MCF 10A (cell line): ENCODE data around the gene PTCD3. TPM values are rescaled to one million over a fixed set of nuclear protein-coding genes. Genes with fewer than 3 reads are reported as not detected.

Experiments
- BruUV-seq: library from RNA; stranded (reverse); fragments of 400-500 nt; replicated peaks from 2 replicates; lab custom pipeline; 2021; lab: Mats Ljungman, UMichigan
- CTCF ChIA-PET: fragments of 300-600 bp; sonication (Branson Sonifier 250); formaldehyde crosslinking; extraction: SDS; loops from one replicate; lab custom pipeline; 2021; ENCODE audit warnings: antibody characterized with exemption, inconsistent platforms; lab: Yijun Ruan, JAX
- POLR2A ChIA-PET: fragments of 300-600, 350-650 bp; sonication (Branson Sonifier 250); formaldehyde crosslinking; extraction: SDS; loops from one replicate; lab custom pipeline; 2020; ENCODE audit warnings: antibody characterized with exemption, inconsistent platforms; lab: Yijun Ruan, JAX
- DNase-seq: peaks from one replicate; pipeline ENCODE4 v3.0.0-alpha.2; 2018; ENCODE audit not compliant: unreplicated experiment
- H3K27ac Mint-ChIP-seq: one replicate; pipeline ENCODE4 v1.8.0; 2022; ENCODE audit warnings: mild to moderate bottlenecking, low read depth, mixed read lengths; ENCODE audit not compliant: unreplicated experiment
- H3K27me3 Mint-ChIP-seq: one replicate; pipeline ENCODE4 v1.8.0; 2022; ENCODE audit warnings: mixed read lengths; ENCODE audit not compliant: insufficient read depth, unreplicated experiment
- H3K36me3 Mint-ChIP-seq: one replicate; pipeline ENCODE4 v1.8.0; 2022; ENCODE audit warnings: mild to moderate bottlenecking, moderate library complexity, mixed read lengths; ENCODE audit not compliant: insufficient read depth, unreplicated experiment
- H3K4me1 Mint-ChIP-seq: one replicate; pipeline ENCODE4 v1.8.0; 2022; ENCODE audit warnings: mixed read lengths; ENCODE audit not compliant: insufficient read depth, unreplicated experiment
- H3K4me3 Mint-ChIP-seq: one replicate; pipeline ENCODE4 v1.8.0; 2022; ENCODE audit warnings: mild to moderate bottlenecking, moderate library complexity, mixed read lengths; ENCODE audit not compliant: unreplicated experiment
- H3K9me3 Mint-ChIP-seq: one replicate; pipeline ENCODE4 v1.8.0; 2022; ENCODE audit warnings: mixed read lengths; ENCODE audit not compliant: unreplicated experiment
- intact Hi-C: fragments of 100-400 bp; cut with micrococcal nuclease; formaldehyde crosslinking; loops from 2 replicates; pipeline ENCODE4 v1.14.1; 2022
- total RNA-seq: library from RNA; stranded (reverse); gene quantifications from 2 replicates; pipeline ENCODE4 v1.2.3, GENCODE V29; 2022
- TF ChIP-seq, protein P1 (sequence below): fragments of 200-600 bp; IDR thresholded peaks from one replicate; pipeline ENCODE4 v1.8.0; 2022; ENCODE audit warnings: antibody characterized with exemption, mild to moderate bottlenecking; ENCODE audit not compliant: unreplicated experiment

PTCD3 gene
- total RNA-seq, 1 experiment from 2014 or later, result 95.3 TPM

DNA sequence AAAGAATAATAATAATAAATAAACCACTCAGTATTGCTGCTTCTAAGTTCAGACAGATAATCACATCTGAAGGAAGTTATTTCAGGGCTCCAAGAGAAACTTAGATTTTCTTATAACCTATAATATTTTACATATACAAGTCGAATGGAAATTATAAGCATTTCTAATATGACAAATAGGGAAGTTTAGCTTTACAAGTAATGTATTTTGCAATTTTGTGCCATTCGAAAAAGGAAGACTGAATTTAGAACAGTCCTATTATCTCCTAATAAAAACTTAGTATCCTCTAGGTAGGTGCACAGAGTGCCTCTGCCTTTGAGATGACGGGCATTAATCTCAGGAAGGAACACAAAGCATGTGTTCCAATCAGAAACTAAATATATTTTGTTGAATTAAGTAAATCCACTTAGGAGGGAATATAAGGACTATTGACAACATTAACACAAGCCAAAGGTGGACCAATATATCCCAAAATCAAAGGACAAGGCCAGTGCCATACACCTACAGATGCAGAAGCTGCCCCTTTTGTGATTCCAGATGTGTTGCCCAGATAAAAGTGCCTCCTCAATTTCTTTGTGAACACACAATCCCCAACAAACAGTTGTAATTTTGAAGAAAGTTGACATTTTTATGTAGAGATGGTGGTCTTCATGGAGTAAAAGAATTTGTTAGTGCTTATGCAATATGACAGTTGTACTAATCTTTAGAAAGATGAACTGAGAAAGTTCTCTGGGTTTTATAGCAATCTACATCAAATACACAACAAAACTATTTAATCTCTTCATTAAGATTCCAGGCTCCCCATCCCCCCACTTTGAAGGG lies 36.6 kb downstream of the PTCD3 start:
- CTCF ChIA-PET, result no interaction called here
- no peaks in the 10 kb centered on the region for H3K9me3 Mint-ChIP-seq
- no peaks in the 10 kb centered on the region for H3K27me3 Mint-ChIP-seq
- no peak overlapping the region for H3K27ac Mint-ChIP-seq
- intact Hi-C loops, result no loop called here
- TF ChIP-seq, protein P1, sequence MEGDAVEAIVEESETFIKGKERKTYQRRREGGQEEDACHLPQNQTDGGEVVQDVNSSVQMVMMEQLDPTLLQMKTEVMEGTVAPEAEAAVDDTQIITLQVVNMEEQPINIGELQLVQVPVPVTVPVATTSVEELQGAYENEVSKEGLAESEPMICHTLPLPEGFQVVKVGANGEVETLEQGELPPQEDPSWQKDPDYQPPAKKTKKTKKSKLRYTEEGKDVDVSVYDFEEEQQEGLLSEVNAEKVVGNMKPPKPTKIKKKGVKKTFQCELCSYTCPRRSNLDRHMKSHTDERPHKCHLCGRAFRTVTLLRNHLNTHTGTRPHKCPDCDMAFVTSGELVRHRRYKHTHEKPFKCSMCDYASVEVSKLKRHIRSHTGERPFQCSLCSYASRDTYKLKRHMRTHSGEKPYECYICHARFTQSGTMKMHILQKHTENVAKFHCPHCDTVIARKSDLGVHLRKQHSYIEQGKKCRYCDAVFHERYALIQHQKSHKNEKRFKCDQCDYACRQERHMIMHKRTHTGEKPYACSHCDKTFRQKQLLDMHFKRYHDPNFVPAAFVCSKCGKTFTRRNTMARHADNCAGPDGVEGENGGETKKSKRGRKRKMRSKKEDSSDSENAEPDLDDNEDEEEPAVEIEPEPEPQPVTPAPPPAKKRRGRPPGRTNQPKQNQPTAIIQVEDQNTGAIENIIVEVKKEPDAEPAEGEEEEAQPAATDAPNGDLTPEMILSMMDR, result no peak
- no peak for DNase-seq
- POLR2A ChIA-PET, result interaction anchor here (0.7 to 1.3 kb wide), 6 partner anchors 8 to 45 kb away, joined by 3 to 7 read pairs (median 4); partner anchors contain the start of genes POLR1A and PTCD3
- no peak overlapping the region for H3K4me3 Mint-ChIP-seq
- H3K36me3 Mint-ChIP-seq, result peaks cover 96% of the 10 kb centered on the region
- no peaks in the 10 kb centered on the region for H3K4me1 Mint-ChIP-seq
- no TSS peak for BruUV-seq

DNA sequence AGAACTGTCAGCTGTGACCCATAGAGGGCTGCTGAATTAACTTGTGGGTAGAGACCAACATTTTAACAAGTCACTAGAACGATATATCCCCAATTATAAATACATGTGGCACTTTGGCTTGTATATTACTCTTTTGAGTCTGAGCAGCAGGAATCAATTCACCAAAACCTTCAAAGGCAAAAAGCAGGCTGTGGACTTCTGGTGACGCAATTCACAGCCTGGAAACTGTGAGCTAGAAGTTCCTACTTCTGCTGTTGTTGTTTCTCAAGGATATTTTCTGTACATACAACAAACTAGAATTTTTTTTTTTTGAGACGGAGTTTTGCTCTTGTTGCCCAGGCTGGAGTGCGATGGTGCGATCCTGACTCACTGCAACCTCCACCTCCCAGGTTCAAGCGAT lies 37.3 kb downstream of the PTCD3 start:
- TF ChIP-seq, protein P1, result no peak
- no peak for DNase-seq
- Mint-ChIP-seq H3K9me3 (no peaks in the 10 kb centered on the region), H3K36me3 (peaks cover 96% of the 10 kb centered on the region), H3K4me1 (no peaks in the 10 kb centered on the region), H3K27ac (no peak overlapping the region), H3K27me3 (no peaks in the 10 kb centered on the region), H3K4me3 (no peak overlapping the region)
- intact Hi-C loops, result no loop called here
- CTCF ChIA-PET, result interaction anchor here (0.6 kb wide), 1 partner anchor 11 kb away, joined by 4 read pairs; no protein-coding TSS in a partner anchor
- no TSS peak for BruUV-seq
- POLR2A ChIA-PET, result interaction anchor here (0.7 to 1.2 kb wide), 3 partner anchors 15 to 37 kb away, joined by 4 read pairs; partner anchors contain the start of genes POLR1A and PTCD3

DNA sequence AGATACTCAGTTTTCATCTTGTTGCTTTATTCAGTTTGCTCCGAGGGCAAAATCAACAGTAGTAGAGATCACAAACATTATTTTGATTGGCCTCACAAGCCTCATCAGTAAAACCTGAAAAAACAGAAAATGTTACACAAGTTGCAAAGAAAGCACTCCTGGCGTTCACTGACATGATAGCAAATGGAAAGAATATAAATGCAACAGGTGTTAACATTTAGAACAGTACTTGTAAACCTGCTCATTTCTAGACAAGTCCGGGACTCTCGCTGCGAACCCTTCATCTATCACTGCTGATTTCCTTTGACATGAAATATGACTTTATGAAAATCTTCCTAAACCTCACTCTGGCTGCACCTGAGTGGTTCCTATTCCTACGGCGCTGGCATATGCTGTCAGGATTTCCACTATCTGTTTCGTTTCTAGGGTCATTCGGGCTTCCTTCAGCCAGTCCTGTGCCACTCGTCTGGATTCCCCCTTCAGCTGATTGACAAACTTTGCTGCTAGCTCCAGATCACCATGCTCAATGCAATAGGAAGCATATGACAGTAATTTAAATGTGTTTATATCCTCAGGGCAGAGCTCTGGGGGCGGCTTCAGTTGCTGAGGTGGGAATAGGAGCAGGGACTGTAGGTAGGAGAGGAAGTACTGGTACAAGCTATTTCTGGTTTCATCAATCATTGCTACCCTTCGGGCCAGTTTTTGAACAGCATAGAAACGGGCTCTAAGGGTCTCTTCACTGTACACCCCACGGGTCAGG lies 38.1 kb downstream of the PTCD3 start:
- TSS peak; percentile 79 for BruUV-seq
- CTCF ChIA-PET, result interaction anchor here (0.6 to 1.2 kb wide), 3 partner anchors 10 to 15 kb away, joined by 3 to 4 read pairs (median 3); no protein-coding TSS in a partner anchor
- intact Hi-C loops, result no loop called here
- no peaks in the 10 kb centered on the region for H3K9me3 Mint-ChIP-seq
- no peaks in the 10 kb centered on the region for H3K4me1 Mint-ChIP-seq
- no peak overlapping the region for H3K4me3 Mint-ChIP-seq
- TF ChIP-seq, protein P1, result no peak
- peaks cover 96% of the 10 kb centered on the region for H3K36me3 Mint-ChIP-seq
- DNase-seq, result no peak
- POLR2A ChIA-PET, result interaction anchor here (0.9 kb wide), 1 partner anchor 14 kb away, joined by 4 read pairs; no protein-coding TSS in a partner anchor
- H3K27ac Mint-ChIP-seq, result no peak overlapping the region
- no peaks in the 10 kb centered on the region for H3K27me3 Mint-ChIP-seq

GRCh38 chr2:86147793-86148192 lies 41.8 kb downstream of the PTCD3 start:
- Mint-ChIP-seq H3K9me3 (no peaks in the 10 kb centered on the region), H3K36me3 (peaks cover 88% of the 10 kb centered on the region), H3K27ac (no peak overlapping the region), H3K4me3 (no peak overlapping the region), H3K4me1 (no peaks in the 10 kb centered on the region), H3K27me3 (no peaks in the 10 kb centered on the region)
- TF ChIP-seq, protein P1, result no peak
- ChIA-PET CTCF (no interaction called here), POLR2A (interaction anchor here (0.7 to 1.0 kb wide), 2 partner anchors 9 to 12 kb away, joined by 3 to 4 read pairs; no protein-coding TSS in a partner anchor)
- no peak for DNase-seq
- BruUV-seq, result no TSS peak
- intact Hi-C loops, result no loop called here
